Panc1 (cell line): ENCODE data around the gene SLC35G2.

Experiments
- POLR2AphosphoS5 ChIP-seq: IDR thresholded peaks from 2 replicates; pipeline ENCODE4 v1.6.1; 2012; ENCODE audit warnings: mild to moderate bottlenecking, low read depth, low read length, moderate library complexity
- SIN3A ChIP-seq: IDR thresholded peaks from 2 replicates; pipeline ENCODE4 v1.6.1; 2012; ENCODE audit warnings: low read depth, mild to moderate bottlenecking, low read length, moderate library complexity, borderline replicate concordance; ENCODE audit not compliant: insufficient read depth
- TF ChIP-seq, protein P1 (sequence below): fragments of 450-650 bp; IDR thresholded peaks from 2 replicates; pipeline ENCODE4 v1.5.1; 2017; ENCODE audit warnings: mild to moderate bottlenecking
- TF ChIP-seq, protein P2 (sequence below), 2 experiments: IDR thresholded peaks; 2 replicates each; pipeline ENCODE4 v1.6.1; 2011 to 2012; ENCODE audit warnings: low read depth in 2 of 2, control low read depth in 1 of 2, low read length in 1 of 2, mild to moderate bottlenecking in 1 of 2, moderate library complexity in 1 of 2; ENCODE audit not compliant: insufficient read depth in 1 of 2

GRCh38 chr3:136893848-136894443 lies 75.0 kb downstream of the SLC35G2 start:
- TF ChIP-seq SIN3A (no peak), POLR2AphosphoS5 (no peak)
- TF ChIP-seq, protein P1, sequence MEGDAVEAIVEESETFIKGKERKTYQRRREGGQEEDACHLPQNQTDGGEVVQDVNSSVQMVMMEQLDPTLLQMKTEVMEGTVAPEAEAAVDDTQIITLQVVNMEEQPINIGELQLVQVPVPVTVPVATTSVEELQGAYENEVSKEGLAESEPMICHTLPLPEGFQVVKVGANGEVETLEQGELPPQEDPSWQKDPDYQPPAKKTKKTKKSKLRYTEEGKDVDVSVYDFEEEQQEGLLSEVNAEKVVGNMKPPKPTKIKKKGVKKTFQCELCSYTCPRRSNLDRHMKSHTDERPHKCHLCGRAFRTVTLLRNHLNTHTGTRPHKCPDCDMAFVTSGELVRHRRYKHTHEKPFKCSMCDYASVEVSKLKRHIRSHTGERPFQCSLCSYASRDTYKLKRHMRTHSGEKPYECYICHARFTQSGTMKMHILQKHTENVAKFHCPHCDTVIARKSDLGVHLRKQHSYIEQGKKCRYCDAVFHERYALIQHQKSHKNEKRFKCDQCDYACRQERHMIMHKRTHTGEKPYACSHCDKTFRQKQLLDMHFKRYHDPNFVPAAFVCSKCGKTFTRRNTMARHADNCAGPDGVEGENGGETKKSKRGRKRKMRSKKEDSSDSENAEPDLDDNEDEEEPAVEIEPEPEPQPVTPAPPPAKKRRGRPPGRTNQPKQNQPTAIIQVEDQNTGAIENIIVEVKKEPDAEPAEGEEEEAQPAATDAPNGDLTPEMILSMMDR: no peak
- TF ChIP-seq, protein P2, sequence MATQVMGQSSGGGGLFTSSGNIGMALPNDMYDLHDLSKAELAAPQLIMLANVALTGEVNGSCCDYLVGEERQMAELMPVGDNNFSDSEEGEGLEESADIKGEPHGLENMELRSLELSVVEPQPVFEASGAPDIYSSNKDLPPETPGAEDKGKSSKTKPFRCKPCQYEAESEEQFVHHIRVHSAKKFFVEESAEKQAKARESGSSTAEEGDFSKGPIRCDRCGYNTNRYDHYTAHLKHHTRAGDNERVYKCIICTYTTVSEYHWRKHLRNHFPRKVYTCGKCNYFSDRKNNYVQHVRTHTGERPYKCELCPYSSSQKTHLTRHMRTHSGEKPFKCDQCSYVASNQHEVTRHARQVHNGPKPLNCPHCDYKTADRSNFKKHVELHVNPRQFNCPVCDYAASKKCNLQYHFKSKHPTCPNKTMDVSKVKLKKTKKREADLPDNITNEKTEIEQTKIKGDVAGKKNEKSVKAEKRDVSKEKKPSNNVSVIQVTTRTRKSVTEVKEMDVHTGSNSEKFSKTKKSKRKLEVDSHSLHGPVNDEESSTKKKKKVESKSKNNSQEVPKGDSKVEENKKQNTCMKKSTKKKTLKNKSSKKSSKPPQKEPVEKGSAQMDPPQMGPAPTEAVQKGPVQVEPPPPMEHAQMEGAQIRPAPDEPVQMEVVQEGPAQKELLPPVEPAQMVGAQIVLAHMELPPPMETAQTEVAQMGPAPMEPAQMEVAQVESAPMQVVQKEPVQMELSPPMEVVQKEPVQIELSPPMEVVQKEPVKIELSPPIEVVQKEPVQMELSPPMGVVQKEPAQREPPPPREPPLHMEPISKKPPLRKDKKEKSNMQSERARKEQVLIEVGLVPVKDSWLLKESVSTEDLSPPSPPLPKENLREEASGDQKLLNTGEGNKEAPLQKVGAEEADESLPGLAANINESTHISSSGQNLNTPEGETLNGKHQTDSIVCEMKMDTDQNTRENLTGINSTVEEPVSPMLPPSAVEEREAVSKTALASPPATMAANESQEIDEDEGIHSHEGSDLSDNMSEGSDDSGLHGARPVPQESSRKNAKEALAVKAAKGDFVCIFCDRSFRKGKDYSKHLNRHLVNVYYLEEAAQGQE (IDR thresholded peaks at IDR 0.05; ENCODE audit: insufficient read depth in 1 of 2, low read depth in 2 of 2, low read length in 1 of 2): no peak
